A673 (cell line): ENCODE results near the gene NEUROD1. TPM values are rescaled to one million over a fixed set of nuclear protein-coding genes. Genes with fewer than 3 reads are reported as not detected.

Experiments used
- BruUV-seq: library from RNA; stranded (reverse); fragments of 400-500 nt; replicated peaks from 2 replicates; lab custom pipeline; 2021; lab: Mats Ljungman, UMichigan
- CTCF ChIA-PET: fragments of 300-600 bp; sonication (Branson Sonifier 250); formaldehyde crosslinking; loops from one replicate; lab custom pipeline; 2022; ENCODE audit warnings: antibody characterized with exemption; lab: Charles Lee
- POLR2A ChIA-PET: fragments of 300-600 bp; sonication (Branson Sonifier 250); formaldehyde crosslinking; loops from one replicate; lab custom pipeline; 2022; ENCODE audit warnings: antibody characterized with exemption; ENCODE audit not compliant: low non-redundant PET; lab: Charles Lee
- DNase-seq: peaks from one replicate; pipeline ENCODE4 v3.0.0-alpha.2; 2015; ENCODE audit warnings: low spot score
- H3K27ac ChIP-seq: fragments of 200-600 bp; sonication (generic); 2 replicates; pipeline ENCODE4 v1.5.1; 2016; ENCODE audit warnings: mixed run types, low read depth, mild to moderate bottlenecking, mixed read lengths, antibody characterized with exemption, low read length; ENCODE audit not compliant: poor library complexity, severe bottlenecking
- H3K27me3 ChIP-seq: fragments of 200-600 bp; sonication (generic); replicated peaks from 2 replicates; pipeline ENCODE4 v1.6.1; 2017; ENCODE audit warnings: mixed run types, low read depth, mild to moderate bottlenecking, mixed read lengths, antibody characterized with exemption, low read length; ENCODE audit not compliant: insufficient read depth, poor library complexity
- H3K36me3 ChIP-seq: fragments of 200-600 bp; sonication (generic); 2 replicates; pipeline ENCODE4 v1.6.1; 2016; ENCODE audit warnings: mixed run types, mild to moderate bottlenecking, mixed read lengths, antibody characterized with exemption, low read length; ENCODE audit not compliant: insufficient read depth, poor library complexity, severe bottlenecking
- H3K4me1 ChIP-seq: fragments of 200-600 bp; sonication (generic); 2 replicates; pipeline ENCODE4 v1.6.1; 2017; ENCODE audit warnings: mixed run types, mild to moderate bottlenecking, mixed read lengths, antibody characterized with exemption, low read length; ENCODE audit not compliant: insufficient read depth, poor library complexity, severe bottlenecking
- H3K4me3 ChIP-seq: fragments of 200-600 bp; sonication (generic); 2 replicates; pipeline ENCODE4 v1.5.1; 2016; ENCODE audit warnings: low read depth, mixed run types, mild to moderate bottlenecking, mixed read lengths, low read length; ENCODE audit not compliant: poor library complexity, severe bottlenecking
- H3K9me3 ChIP-seq: fragments of 200-600 bp; sonication (generic); 2 replicates; pipeline ENCODE4 v1.6.1; 2016; ENCODE audit warnings: mixed run types, low read depth, mild to moderate bottlenecking, mixed read lengths, antibody characterized with exemption, low read length; ENCODE audit not compliant: poor library complexity, severe bottlenecking
- EZH2 ChIP-seq: fragments of 200-600 bp; sonication (generic); IDR thresholded peaks from 2 replicates; pipeline ENCODE4 v1.6.1; 2017; ENCODE audit warnings: borderline replicate concordance, low read depth, mild to moderate bottlenecking, mixed read lengths, antibody characterized with exemption, low read length; ENCODE audit not compliant: poor library complexity, severe bottlenecking
- intact Hi-C: fragments of 100-400 bp; cut with micrococcal nuclease; formaldehyde crosslinking; loops from one replicate; pipeline ENCODE4 v1.10.0; 2022; ENCODE audit not compliant: unreplicated experiment
- total RNA-seq: library from RNA; stranded (reverse); gene quantifications from 2 replicates; pipeline ENCODE4 v1.2.3, GENCODE V29; 2021
- TF ChIP-seq, protein P1 (sequence below): fragments of 300-800, 200-600 bp; sonication (generic); conservative IDR thresholded peaks from 2 replicates; pipeline ENCODE4 v1.5.1; 2017; ENCODE audit warnings: low read depth, mild to moderate bottlenecking, antibody characterized with exemption, low read length, moderate library complexity, mixed read lengths

The NEUROD1 gene
- total RNA-seq, 1 experiment from 2014 or later, result not detected

DNA sequence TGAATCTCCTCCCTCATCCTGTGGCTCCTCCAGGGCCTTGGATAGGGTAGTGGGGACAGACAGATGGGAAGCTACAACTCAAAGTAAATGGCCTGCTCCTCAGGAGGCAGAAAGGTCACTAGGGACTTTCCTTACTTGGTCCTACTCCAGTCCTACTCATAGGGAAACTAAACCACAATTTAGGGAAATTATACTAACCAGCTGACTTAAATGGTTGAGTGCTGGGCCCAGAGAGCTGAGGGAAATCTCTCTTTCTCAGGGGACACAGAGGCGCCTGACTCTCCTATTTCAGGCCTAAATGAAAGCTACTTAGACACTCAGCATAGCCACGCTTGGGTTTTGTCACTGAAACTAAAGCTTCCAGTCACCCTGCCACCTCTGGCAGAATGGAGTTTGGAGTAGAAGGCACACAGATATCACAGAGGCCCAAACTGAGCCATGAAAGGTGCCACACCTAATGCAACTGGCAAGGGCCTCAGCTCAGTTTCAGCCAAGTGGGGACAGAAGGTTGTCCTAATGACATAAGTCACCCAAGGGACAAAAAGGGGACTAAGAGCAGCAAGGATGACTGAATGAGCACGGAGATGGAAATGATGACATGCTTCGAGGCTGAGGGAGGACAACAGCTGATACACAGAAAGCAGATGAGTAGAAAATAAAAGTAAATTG, 47.5 kb downstream of the NEUROD1 start:
- no peaks in the 10 kb centered on the region for H3K36me3 ChIP-seq
- no TSS peak for BruUV-seq
- intact Hi-C loops, result no loop called here
- no peak overlapping the region for H3K27ac ChIP-seq
- peaks cover 3% of the 10 kb centered on the region for H3K4me1 ChIP-seq
- H3K4me3 ChIP-seq, result no peak overlapping the region
- ChIA-PET CTCF (no interaction called here), POLR2A (no interaction called here)
- TF ChIP-seq EZH2, result no peak
- TF ChIP-seq, protein P1, sequence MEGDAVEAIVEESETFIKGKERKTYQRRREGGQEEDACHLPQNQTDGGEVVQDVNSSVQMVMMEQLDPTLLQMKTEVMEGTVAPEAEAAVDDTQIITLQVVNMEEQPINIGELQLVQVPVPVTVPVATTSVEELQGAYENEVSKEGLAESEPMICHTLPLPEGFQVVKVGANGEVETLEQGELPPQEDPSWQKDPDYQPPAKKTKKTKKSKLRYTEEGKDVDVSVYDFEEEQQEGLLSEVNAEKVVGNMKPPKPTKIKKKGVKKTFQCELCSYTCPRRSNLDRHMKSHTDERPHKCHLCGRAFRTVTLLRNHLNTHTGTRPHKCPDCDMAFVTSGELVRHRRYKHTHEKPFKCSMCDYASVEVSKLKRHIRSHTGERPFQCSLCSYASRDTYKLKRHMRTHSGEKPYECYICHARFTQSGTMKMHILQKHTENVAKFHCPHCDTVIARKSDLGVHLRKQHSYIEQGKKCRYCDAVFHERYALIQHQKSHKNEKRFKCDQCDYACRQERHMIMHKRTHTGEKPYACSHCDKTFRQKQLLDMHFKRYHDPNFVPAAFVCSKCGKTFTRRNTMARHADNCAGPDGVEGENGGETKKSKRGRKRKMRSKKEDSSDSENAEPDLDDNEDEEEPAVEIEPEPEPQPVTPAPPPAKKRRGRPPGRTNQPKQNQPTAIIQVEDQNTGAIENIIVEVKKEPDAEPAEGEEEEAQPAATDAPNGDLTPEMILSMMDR, result no peak
- DNase-seq, result no peak
- no peaks in the 10 kb centered on the region for H3K9me3 ChIP-seq
- H3K27me3 ChIP-seq, result no peaks in the 10 kb centered on the region

DNA sequence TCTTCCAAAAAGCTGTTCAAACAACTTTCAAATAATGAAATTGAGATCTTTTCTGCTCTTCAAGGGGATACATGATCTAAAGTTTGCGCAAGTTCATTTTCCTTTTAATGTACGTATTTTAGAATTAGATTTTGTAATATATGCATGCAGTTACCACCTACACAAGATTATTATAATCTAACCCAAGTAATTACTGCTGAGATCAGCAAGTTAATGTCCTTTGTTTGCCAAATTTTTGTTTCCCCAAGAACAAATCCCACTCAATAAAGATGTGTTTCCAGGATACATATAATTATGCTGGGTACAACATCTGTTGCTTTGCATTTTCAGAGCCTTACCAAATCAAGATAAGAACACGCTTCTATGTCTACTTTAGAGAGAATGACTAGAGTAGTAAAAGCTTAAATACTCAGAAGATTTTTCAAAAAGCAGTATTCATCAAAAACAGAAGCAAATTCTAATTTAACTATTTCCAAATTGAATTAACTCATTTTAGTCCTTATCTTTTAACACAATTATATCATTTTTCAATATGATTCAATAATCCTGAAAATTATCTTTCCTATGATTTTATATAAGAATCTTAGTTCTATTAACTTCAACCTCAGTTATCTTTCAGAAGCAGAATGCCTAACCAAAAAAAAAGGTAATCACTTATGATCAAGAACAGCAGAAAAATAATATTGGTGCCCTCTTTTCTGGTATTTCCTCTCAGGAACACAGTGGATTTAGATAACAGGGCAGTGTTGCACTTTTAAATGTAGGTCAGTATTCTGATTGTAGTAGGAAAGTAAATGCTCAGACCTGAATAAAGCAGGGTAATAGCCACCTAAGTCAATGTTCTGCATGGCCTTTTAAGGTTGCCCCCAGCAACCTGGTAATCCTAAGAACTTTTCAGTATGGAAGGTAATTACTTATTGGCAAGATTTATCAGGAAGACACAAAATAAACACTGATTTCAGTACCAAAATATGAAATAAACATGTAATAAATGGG, 51.4 kb downstream of the NEUROD1 start:
- no peaks in the 10 kb centered on the region for H3K9me3 ChIP-seq
- H3K27me3 ChIP-seq, result no peaks in the 10 kb centered on the region
- H3K27ac ChIP-seq, result no peak overlapping the region
- no TSS peak for BruUV-seq
- TF ChIP-seq, protein P1, result no peak
- no peak for TF ChIP-seq EZH2
- peaks cover 3% of the 10 kb centered on the region for H3K4me1 ChIP-seq
- DNase-seq, result peak; percentile 15
- H3K4me3 ChIP-seq, result no peak overlapping the region
- no peaks in the 10 kb centered on the region for H3K36me3 ChIP-seq
- ChIA-PET POLR2A (no interaction called here), CTCF (no interaction called here)
- intact Hi-C loops, result no loop called here

DNA sequence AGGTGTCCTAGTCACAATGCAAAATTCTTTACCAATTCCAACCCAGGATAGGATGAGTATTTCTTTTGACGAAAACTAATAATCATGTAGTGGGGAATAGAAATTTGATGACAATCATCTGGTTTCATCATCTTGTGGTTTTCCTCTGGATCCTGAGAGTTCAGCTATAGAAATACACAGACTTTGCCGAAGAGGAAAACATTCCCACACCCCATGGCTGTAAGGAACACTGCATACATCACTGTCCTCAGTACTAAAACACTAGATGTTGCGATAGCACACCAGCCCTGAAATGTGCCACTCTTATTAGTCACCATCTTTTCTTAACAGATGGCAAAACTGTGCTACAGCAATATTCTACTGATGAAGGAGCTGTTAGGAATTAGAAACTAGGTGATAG, 52.8 kb downstream of the NEUROD1 start:
- BruUV-seq, result no TSS peak
- H3K4me1 ChIP-seq, result peaks cover 4% of the 10 kb centered on the region
- TF ChIP-seq EZH2, result no peak
- TF ChIP-seq, protein P1, result no peak
- intact Hi-C loops, result no loop called here
- H3K27ac ChIP-seq, result no peak overlapping the region
- POLR2A ChIA-PET, result no interaction called here
- H3K9me3 ChIP-seq, result no peaks in the 10 kb centered on the region
- DNase-seq, result no peak
- H3K36me3 ChIP-seq, result no peaks in the 10 kb centered on the region
- CTCF ChIA-PET, result no interaction called here
- H3K4me3 ChIP-seq, result no peak overlapping the region
- no peaks in the 10 kb centered on the region for H3K27me3 ChIP-seq
